HCT116 (cell line): ENCODE measurements around the gene VPS4B. TPM values are rescaled to one million over a fixed set of nuclear protein-coding genes. Genes with fewer than 3 reads are reported as not detected.

Source experiments
- ATAC-seq: fragments of 200-7000 bp; cut with Tn5 transposase; 2 replicates; pipeline ENCODE4 v1.9.1; 2020; ENCODE audit warnings: mild to moderate bottlenecking, moderate library complexity
- BruUV-seq: library from RNA; stranded (reverse); fragments of 400-500 nt; replicated peaks from 2 replicates; lab custom pipeline; 2021; lab: Mats Ljungman, UMichigan
- CTCF ChIA-PET: fragments of 300-600 bp; sonication (Branson Sonifier 250); formaldehyde crosslinking; loops from one replicate; lab custom pipeline; 2021; ENCODE audit warnings: antibody characterized with exemption; lab: Charles Lee
- POLR2A ChIA-PET: fragments of 300-600, 350-600 bp; sonication (Branson Sonifier 250); formaldehyde crosslinking; loops from one replicate; lab custom pipeline; 2021; ENCODE audit warnings: antibody characterized with exemption; lab: Charles Lee
- RAD21 ChIA-PET, 2 experiments: fragments of 300-600 bp; sonication (Branson Sonifier 250); formaldehyde crosslinking; loops; one replicate each; lab custom pipeline; 2023; ENCODE audit warnings: low total read pairs in 2 of 2; ENCODE audit not compliant: uncharacterized antibody in 2 of 2, unreplicated experiment in 2 of 2, low non-redundant PET in 1 of 2; lab: Charles Lee
- DNase-seq: peaks from one replicate; pipeline ENCODE4 v3.0.0-alpha.2; 2010; ENCODE audit warnings: low read depth, low spot score
- H2AFZ ChIP-seq: fragments of 200-600 bp; shearing (Covaris generic), sonication (generic); 2 replicates; pipeline ENCODE4 v1.6.1; 2017; ENCODE audit warnings: low read depth, mixed run types, mixed read lengths, antibody characterized with exemption, low read length; ENCODE audit not compliant: poor library complexity, severe bottlenecking
- H3K27ac ChIP-seq: 2 replicates; pipeline ENCODE4 v1.5.1; 2012; ENCODE audit warnings: low read depth, low read length
- H3K27me3 ChIP-seq: fragments of 200-600 bp; sonication (generic); 2 replicates; pipeline ENCODE4 v1.6.1; 2016; ENCODE audit warnings: mixed run types, low read length, mixed read lengths; ENCODE audit not compliant: insufficient read depth
- H3K36me3 ChIP-seq, 2 experiments: fragments of 200-500 bp in 1 of 2; fragments of 200-600 bp in 1 of 2; sonication (Bioruptor generic) in 1 of 2; sonication (generic) in 1 of 2; 2 replicates each; pipeline versions ENCODE4 v1.5.1 to v1.6.1; 2014 to 2016; ENCODE audit warnings: low read length in 2 of 2, inconsistent platforms in 1 of 2, mixed read lengths in 1 of 2, mixed run types in 1 of 2; ENCODE audit not compliant: insufficient read depth in 2 of 2, control insufficient read depth in 1 of 2
- H3K4me1 ChIP-seq, 2 experiments: fragments of 200-600 bp in 1 of 2; sonication (generic) in 1 of 2; 2 replicates each; pipeline versions ENCODE4 v1.5.1 to v1.6.1; 2012 to 2017; ENCODE audit warnings: low read length in 2 of 2, inconsistent platforms in 1 of 2, mild to moderate bottlenecking in 1 of 2, mixed read lengths in 1 of 2, mixed run types in 1 of 2, moderate library complexity in 1 of 2; ENCODE audit not compliant: insufficient read depth in 2 of 2, control insufficient read depth in 1 of 2
- H3K4me2 ChIP-seq: fragments of 200-600 bp; sonication (generic); 2 replicates; pipeline ENCODE4 v1.6.1; 2017; ENCODE audit warnings: mixed run types, low read length, mixed read lengths
- H3K4me3 ChIP-seq, 2 experiments: fragments of 200-600 bp in 1 of 2; sonication (generic) in 1 of 2; replicated peaks in 1 of 2; 2 replicates each; pipeline ENCODE4 v1.5.1; 2011 to 2016; ENCODE audit warnings: low read length in 2 of 2, control low read depth in 1 of 2, low read depth in 1 of 2, mild to moderate bottlenecking in 1 of 2, mixed read lengths in 1 of 2, mixed run types in 1 of 2
- H3K79me2 ChIP-seq: fragments of 200-600 bp; sonication (generic); 2 replicates; pipeline ENCODE4 v1.6.1; 2017; ENCODE audit warnings: mild to moderate bottlenecking, mixed run types, low read length, moderate library complexity, mixed read lengths; ENCODE audit not compliant: insufficient read depth
- H3K9ac ChIP-seq: fragments of 200-600 bp; sonication (generic); 2 replicates; pipeline ENCODE4 v1.6.1; 2016; ENCODE audit warnings: low read length, mixed read lengths
- H3K9me2 ChIP-seq: fragments of 200-600 bp; sonication (generic), shearing (Covaris generic); 2 replicates; pipeline ENCODE4 v1.6.1; 2017; ENCODE audit warnings: mixed run types, mild to moderate bottlenecking, moderate library complexity; ENCODE audit not compliant: insufficient read depth
- H3K9me3 ChIP-seq, 2 experiments: fragments of 200-500 bp in 1 of 2; fragments of 200-600 bp in 1 of 2; sonication (Bioruptor generic) in 1 of 2; sonication (generic) in 1 of 2; 2 replicates each; pipeline ENCODE4 v1.6.1; 2014 to 2017; ENCODE audit warnings: low read length in 2 of 2, mixed read lengths in 2 of 2, inconsistent platforms in 1 of 2, low read depth in 1 of 2, mild to moderate bottlenecking in 1 of 2, mixed run types in 1 of 2, moderate library complexity in 1 of 2; ENCODE audit not compliant: control insufficient read depth in 1 of 2, insufficient read depth in 1 of 2
- H4K20me1 ChIP-seq: fragments of 200-600 bp; sonication (generic), shearing (Covaris generic); 2 replicates; pipeline ENCODE4 v1.6.1; 2017; ENCODE audit warnings: mixed run types, mild to moderate bottlenecking, moderate library complexity; ENCODE audit not compliant: insufficient read depth
- CBX3 ChIP-seq: IDR thresholded peaks from 2 replicates; pipeline ENCODE4 v1.6.1; 2012; ENCODE audit warnings: low read depth
- EGR1 ChIP-seq: IDR thresholded peaks from 2 replicates; pipeline ENCODE4 v1.6.1; 2012; ENCODE audit warnings: low read depth
- FOSL1 ChIP-seq: IDR thresholded peaks from 2 replicates; pipeline ENCODE4 v1.6.1; 2012; ENCODE audit warnings: low read depth
- JUND ChIP-seq: IDR thresholded peaks from 2 replicates; pipeline ENCODE4 v1.6.1; 2012
- POLR2A ChIP-seq: IDR thresholded peaks from 2 replicates; pipeline ENCODE4 v1.7.0; 2011; ENCODE audit warnings: borderline replicate concordance; ENCODE audit not compliant: insufficient read depth, insufficient read length; ENCODE audit errors: extremely low read depth
- SIN3A ChIP-seq: IDR thresholded peaks from 2 replicates; pipeline ENCODE4 v1.6.1; 2012; ENCODE audit warnings: low read depth
- YY1 ChIP-seq: IDR thresholded peaks from 2 replicates; pipeline ENCODE4 v1.6.1; 2011; ENCODE audit warnings: low read length, low read depth, moderate library complexity, mild to moderate bottlenecking; ENCODE audit not compliant: insufficient replicate concordance; ENCODE audit errors: extremely low read depth
- ZFX ChIP-seq: fragments of 450-650 bp; IDR thresholded peaks from 2 replicates; pipeline ENCODE4 v1.6.1; 2017
- ZNF274 ChIP-seq: fragments of 200-500 bp; sonication (Bioruptor generic); IDR thresholded peaks from 2 replicates; pipeline ENCODE4 v1.6.1; 2014; ENCODE audit warnings: mild to moderate bottlenecking, low read depth, low read length, inconsistent platforms
- intact Hi-C: fragments of 100-400 bp; cut with micrococcal nuclease; formaldehyde crosslinking; loops from 2 replicates; pipeline ENCODE4 v1.10.0; 2022
- total RNA-seq: library from RNA; stranded (reverse); gene quantifications from one replicate; pipeline ENCODE4 v1.2.1, GENCODE V29; 2021; ENCODE audit not compliant: unreplicated experiment
- TF ChIP-seq, protein P1 (sequence below): IDR thresholded peaks from 2 replicates; pipeline ENCODE4 v1.6.1; 2012
- TF ChIP-seq, protein P2 (sequence below): IDR thresholded peaks from 2 replicates; pipeline ENCODE4 v1.6.1; 2012; ENCODE audit warnings: low read depth
- TF ChIP-seq, protein P3 (sequence below): IDR thresholded peaks from 2 replicates; pipeline ENCODE4 v1.6.1; 2012

The VPS4B gene
- total RNA-seq, 1 experiment from 2014 or later = 68.3 TPM

DNA sequence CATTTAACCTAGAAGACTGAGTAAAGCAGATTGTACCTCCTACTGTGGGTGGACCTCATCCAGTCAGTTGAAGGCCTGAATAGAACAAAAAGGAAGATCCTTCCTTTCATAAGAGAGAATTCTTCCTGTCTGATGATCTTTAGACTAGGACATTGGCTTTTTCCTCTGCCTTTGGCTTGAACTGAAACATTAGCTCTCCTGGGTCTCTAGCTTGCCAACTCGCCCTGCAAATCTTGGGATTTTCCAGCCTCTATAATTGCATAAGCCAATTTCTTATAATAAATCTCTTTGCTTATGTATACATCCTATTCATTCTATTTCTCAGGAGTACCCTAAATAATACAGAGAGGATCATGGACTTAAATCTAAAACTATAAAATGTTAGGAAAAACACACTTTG is 49.1 kb downstream of the VPS4B start:
- no peaks in the 10 kb centered on the region for H3K36me3 ChIP-seq
- ATAC-seq (no peak), DNase-seq (no peak)
- H3K27ac ChIP-seq = no peak overlapping the region
- CTCF ChIA-PET = no interaction called here
- intact Hi-C loops = no loop called here
- no peaks in the 10 kb centered on the region for H4K20me1 ChIP-seq
- no peaks in the 10 kb centered on the region for H3K9me2 ChIP-seq
- H3K9me3 ChIP-seq = peaks cover 6 to 8% of the 10 kb centered on the region in 2 experiments; a peak in 1 of 4 replicates
- no peak overlapping the region for H3K4me3 ChIP-seq
- POLR2A ChIA-PET = no interaction called here
- no TSS peak for BruUV-seq
- H3K27me3 ChIP-seq = no peaks in the 10 kb centered on the region
- peaks cover 3 to 7% of the 10 kb centered on the region in 2 experiments; a peak in 3 of 4 replicates for H3K4me1 ChIP-seq
- no peak overlapping the region for H2AFZ ChIP-seq
- RAD21 ChIA-PET = no interaction called here
- no peak for TF ChIP-seq ZFX
- no peak for TF ChIP-seq POLR2A
- no peak for TF ChIP-seq CBX3
- TF ChIP-seq JUND = no peak
- no peak for TF ChIP-seq YY1
- TF ChIP-seq, protein P1, sequence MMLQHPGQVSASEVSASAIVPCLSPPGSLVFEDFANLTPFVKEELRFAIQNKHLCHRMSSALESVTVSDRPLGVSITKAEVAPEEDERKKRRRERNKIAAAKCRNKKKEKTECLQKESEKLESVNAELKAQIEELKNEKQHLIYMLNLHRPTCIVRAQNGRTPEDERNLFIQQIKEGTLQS = no peak
- no peak for TF ChIP-seq SIN3A
- no peak for TF ChIP-seq EGR1
- TF ChIP-seq FOSL1 = no peak
- TF ChIP-seq, protein P2, sequence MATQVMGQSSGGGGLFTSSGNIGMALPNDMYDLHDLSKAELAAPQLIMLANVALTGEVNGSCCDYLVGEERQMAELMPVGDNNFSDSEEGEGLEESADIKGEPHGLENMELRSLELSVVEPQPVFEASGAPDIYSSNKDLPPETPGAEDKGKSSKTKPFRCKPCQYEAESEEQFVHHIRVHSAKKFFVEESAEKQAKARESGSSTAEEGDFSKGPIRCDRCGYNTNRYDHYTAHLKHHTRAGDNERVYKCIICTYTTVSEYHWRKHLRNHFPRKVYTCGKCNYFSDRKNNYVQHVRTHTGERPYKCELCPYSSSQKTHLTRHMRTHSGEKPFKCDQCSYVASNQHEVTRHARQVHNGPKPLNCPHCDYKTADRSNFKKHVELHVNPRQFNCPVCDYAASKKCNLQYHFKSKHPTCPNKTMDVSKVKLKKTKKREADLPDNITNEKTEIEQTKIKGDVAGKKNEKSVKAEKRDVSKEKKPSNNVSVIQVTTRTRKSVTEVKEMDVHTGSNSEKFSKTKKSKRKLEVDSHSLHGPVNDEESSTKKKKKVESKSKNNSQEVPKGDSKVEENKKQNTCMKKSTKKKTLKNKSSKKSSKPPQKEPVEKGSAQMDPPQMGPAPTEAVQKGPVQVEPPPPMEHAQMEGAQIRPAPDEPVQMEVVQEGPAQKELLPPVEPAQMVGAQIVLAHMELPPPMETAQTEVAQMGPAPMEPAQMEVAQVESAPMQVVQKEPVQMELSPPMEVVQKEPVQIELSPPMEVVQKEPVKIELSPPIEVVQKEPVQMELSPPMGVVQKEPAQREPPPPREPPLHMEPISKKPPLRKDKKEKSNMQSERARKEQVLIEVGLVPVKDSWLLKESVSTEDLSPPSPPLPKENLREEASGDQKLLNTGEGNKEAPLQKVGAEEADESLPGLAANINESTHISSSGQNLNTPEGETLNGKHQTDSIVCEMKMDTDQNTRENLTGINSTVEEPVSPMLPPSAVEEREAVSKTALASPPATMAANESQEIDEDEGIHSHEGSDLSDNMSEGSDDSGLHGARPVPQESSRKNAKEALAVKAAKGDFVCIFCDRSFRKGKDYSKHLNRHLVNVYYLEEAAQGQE = no peak
- TF ChIP-seq, protein P3, sequence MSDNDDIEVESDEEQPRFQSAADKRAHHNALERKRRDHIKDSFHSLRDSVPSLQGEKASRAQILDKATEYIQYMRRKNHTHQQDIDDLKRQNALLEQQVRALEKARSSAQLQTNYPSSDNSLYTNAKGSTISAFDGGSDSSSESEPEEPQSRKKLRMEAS = no peak
- no peak for TF ChIP-seq ZNF274
- no peaks in the 10 kb centered on the region for H3K79me2 ChIP-seq
- H3K9ac ChIP-seq = no peak overlapping the region
- H3K4me2 ChIP-seq = no peak overlapping the region
